HG02759 (cell line): ENCODE results near the gene NKAPL.
"Not testable (repeated sequence)": the region's sequence is repeated elsewhere in the genome, so short reads cannot be mapped to it uniquely, and the experiment has no call there.

ENCODE experiments used
- ATAC-seq: cut with Tn5 transposase; IDR thresholded peaks from one replicate; pipeline ENCODE4 v1.9.1; 2021; ENCODE audit warnings: mild to moderate bottlenecking, moderate library complexity; ENCODE audit not compliant: unreplicated experiment

Gene NKAPL

GRCh38 chr6:28295326-28295725 lies 36.2 kb downstream of the NKAPL start:
- ATAC-seq, result no peak

- no peak for ATAC-seq
Measured at GRCh38 chr6:28296520-28297060, 37.5 kb downstream of the NKAPL start.

- peak; percentile 80 for ATAC-seq
Measured at GRCh38 chr6:28303570-28303969, 44.5 kb downstream of the NKAPL start.

- not testable (repeated sequence) for ATAC-seq
Measured at GRCh38 chr6:28306363-28306762, 47.3 kb downstream of the NKAPL start.
